Right atrium auricular region (tissue), 2 donors: ENCODE measurements around the gene RMDN2. TPM values are rescaled to one million over a fixed set of nuclear protein-coding genes. Genes with fewer than 3 reads are reported as not detected.

Source experiments
- DNase-seq: peaks from one replicate; pipeline ENCODE4 v3.0.0-alpha.2; 2019; ENCODE audit warnings: low spot score
- H3K27ac ChIP-seq, 2 donors: fragments of 200-600 bp; sonication (generic); 1 replicate in 1 of 2; 2 replicates in 1 of 2; pipeline ENCODE4 v1.5.1; 2016 to 2019
- H3K27me3 ChIP-seq, 2 donors: fragments of 200-600 bp; sonication (generic); one replicate each; pipeline versions ENCODE4 v1.5.1 to v1.6.0; 2017 to 2019
- H3K36me3 ChIP-seq: fragments of 200-600 bp; sonication (generic); one replicate; pipeline ENCODE4 v1.5.1; 2016
- H3K4me1 ChIP-seq, 2 donors: fragments of 200-600 bp; sonication (generic); one replicate each; pipeline versions ENCODE4 v1.5.1 to v1.6.0; 2017 to 2019
- H3K4me3 ChIP-seq, 2 donors: fragments of 200-600 bp; sonication (generic); 1 replicate in 1 of 2; 2 replicates in 1 of 2; pipeline ENCODE4 v1.5.1; 2017 to 2019; ENCODE audit warnings: mild to moderate bottlenecking in 1 of 2, moderate library complexity in 1 of 2
- H3K9me3 ChIP-seq, 2 donors: fragments of 200-600 bp; sonication (generic); one replicate each; pipeline ENCODE4 v1.5.1; 2019
- total RNA-seq, 2 donors: library from RNA; depleted of rRNA; stranded (reverse); fragments of >200 nt; gene quantifications; one replicate each; pipeline ENCODE4 v1.1.0, GENCODE V29; 2016
- TF ChIP-seq, protein P1 (sequence below), 2 donors: fragments of 200-600 bp; sonication (generic); IDR thresholded peaks; one replicate each; pipeline ENCODE4 v1.5.1; 2019; ENCODE audit warnings: antibody characterized with exemption in 2 of 2

RMDN2 gene
- total RNA-seq, 2 donors from 2014 or later = 5.0 to 6.2 TPM

GRCh38 chr2:37917281-37918228, 7.5 kb upstream of the RMDN2 start:
- no peaks in the 10 kb centered on the region for H3K27me3 ChIP-seq
- H3K4me3 ChIP-seq = no peak overlapping the region
- TF ChIP-seq, protein P1, sequence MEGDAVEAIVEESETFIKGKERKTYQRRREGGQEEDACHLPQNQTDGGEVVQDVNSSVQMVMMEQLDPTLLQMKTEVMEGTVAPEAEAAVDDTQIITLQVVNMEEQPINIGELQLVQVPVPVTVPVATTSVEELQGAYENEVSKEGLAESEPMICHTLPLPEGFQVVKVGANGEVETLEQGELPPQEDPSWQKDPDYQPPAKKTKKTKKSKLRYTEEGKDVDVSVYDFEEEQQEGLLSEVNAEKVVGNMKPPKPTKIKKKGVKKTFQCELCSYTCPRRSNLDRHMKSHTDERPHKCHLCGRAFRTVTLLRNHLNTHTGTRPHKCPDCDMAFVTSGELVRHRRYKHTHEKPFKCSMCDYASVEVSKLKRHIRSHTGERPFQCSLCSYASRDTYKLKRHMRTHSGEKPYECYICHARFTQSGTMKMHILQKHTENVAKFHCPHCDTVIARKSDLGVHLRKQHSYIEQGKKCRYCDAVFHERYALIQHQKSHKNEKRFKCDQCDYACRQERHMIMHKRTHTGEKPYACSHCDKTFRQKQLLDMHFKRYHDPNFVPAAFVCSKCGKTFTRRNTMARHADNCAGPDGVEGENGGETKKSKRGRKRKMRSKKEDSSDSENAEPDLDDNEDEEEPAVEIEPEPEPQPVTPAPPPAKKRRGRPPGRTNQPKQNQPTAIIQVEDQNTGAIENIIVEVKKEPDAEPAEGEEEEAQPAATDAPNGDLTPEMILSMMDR (IDR thresholded peaks at IDR 0.05) = no peak
- peaks cover 0 to 15% of the 10 kb centered on the region in 2 donors for H3K4me1 ChIP-seq
- no peaks in the 10 kb centered on the region for H3K36me3 ChIP-seq
- DNase-seq = no peak
- H3K9me3 ChIP-seq = no peaks in the 10 kb centered on the region
- no peak overlapping the region for H3K27ac ChIP-seq

- no peak overlapping the region for H3K4me3 ChIP-seq
- H3K27ac ChIP-seq = no peak overlapping the region
- no peak for DNase-seq
- H3K36me3 ChIP-seq = no peaks in the 10 kb centered on the region
- no peaks in the 10 kb centered on the region for H3K9me3 ChIP-seq
- TF ChIP-seq, protein P1 (IDR thresholded peaks at IDR 0.05) = no peak
- H3K27me3 ChIP-seq = no peaks in the 10 kb centered on the region
- peaks cover 0 to 15% of the 10 kb centered on the region in 2 donors for H3K4me1 ChIP-seq
Observed at GRCh38 chr2:37918742-37919186, 6.3 kb upstream of the RMDN2 start.

- Histone ChIP-seq H3K27me3 (no peaks in the 10 kb centered on the region), H3K9me3 (no peaks in the 10 kb centered on the region), H3K4me3 (no peak overlapping the region), H3K36me3 (no peaks in the 10 kb centered on the region), H3K4me1 (peaks cover 0 to 20% of the 10 kb centered on the region in 2 donors), H3K27ac (no peak overlapping the region)
- DNase-seq = no peak
- TF ChIP-seq, protein P1 (IDR thresholded peaks at IDR 0.05) = no peak
Observed at GRCh38 chr2:37919631-37920032, 5.5 kb upstream of the RMDN2 start.

- Histone ChIP-seq H3K4me1 (peaks cover 0 to 23% of the 10 kb centered on the region in 2 donors), H3K4me3 (no peak overlapping the region), H3K36me3 (no peaks in the 10 kb centered on the region), H3K27ac (no peak overlapping the region), H3K9me3 (no peaks in the 10 kb centered on the region), H3K27me3 (no peaks in the 10 kb centered on the region)
- DNase-seq = no peak
- TF ChIP-seq, protein P1 (IDR thresholded peaks at IDR 0.05) = no peak
Observed at GRCh38 chr2:37920570-37920969, 4.5 kb upstream of the RMDN2 start.

DNA sequence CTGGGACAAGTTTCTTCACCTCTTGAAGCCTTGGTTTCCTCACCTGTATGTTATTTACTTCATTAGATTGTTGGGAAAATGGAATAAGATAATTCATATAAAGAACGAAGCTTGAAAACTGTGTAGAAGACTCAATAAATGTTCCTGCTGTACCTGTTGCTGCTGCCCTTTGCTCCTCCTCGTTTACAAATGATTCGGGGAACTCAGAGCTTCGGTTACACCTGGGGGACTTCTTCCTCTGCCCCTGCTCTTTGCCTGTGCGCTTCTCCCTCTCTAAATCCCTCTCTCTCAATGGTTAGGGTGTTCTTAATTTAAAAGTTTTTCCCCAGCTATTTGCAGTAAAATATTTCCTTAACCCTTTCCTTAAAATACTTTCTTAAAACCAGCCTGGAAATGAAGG, 3.3 kb upstream of the RMDN2 start:
- Histone ChIP-seq H3K4me1 (peaks cover 0 to 16% of the 10 kb centered on the region in 2 donors), H3K9me3 (no peaks in the 10 kb centered on the region), H3K27ac (no peak overlapping the region), H3K4me3 (no peak overlapping the region), H3K36me3 (no peaks in the 10 kb centered on the region), H3K27me3 (no peaks in the 10 kb centered on the region)
- TF ChIP-seq, protein P1 (IDR thresholded peaks at IDR 0.05) = no peak
- DNase-seq = no peak
